ENCODE results near the gene ADCY5. TPM values are rescaled to one million over a fixed set of nuclear protein-coding genes. Genes with fewer than 3 reads are reported as not detected.

The ADCY5 gene
- total RNA-seq, 4 donors from 2014 or later = 119 to 251 (median 185) TPM

DNA sequence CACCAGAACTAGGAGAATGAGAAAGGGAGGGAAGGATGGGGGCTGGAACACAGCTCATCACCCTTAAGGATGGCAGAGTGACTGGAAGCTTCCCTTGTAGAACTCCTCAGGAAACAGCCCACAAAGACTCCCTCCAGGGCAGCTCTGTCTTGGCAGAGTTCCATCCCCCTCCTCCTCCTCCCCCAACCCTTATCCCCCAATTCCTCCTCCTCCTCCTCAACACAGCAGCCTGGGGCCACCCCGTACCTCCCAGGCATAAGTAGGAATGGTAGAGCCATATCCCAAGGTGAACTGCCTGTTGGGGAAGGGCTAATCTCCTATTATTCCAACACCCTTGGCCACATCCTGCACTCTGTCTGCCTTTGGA lies 38.8 kb downstream of the ADCY5 start:
- H3K4me1 ChIP-seq = peaks cover 11 to 97% (median 28%) of the 10 kb centered on the region in 3 donors
- H3K27me3 ChIP-seq = no peaks in the 10 kb centered on the region
- peak overlapping the region; percentile 90 to 99 (median 92) for H3K27ac ChIP-seq
- TF ChIP-seq EP300 (IDR thresholded peaks at IDR 0.05) (no peak), POLR2A (IDR thresholded peaks at IDR 0.05) (no peak), POLR2AphosphoS5 (IDR thresholded peaks at IDR 0.05) (no peak)
- TF ChIP-seq, protein P1, sequence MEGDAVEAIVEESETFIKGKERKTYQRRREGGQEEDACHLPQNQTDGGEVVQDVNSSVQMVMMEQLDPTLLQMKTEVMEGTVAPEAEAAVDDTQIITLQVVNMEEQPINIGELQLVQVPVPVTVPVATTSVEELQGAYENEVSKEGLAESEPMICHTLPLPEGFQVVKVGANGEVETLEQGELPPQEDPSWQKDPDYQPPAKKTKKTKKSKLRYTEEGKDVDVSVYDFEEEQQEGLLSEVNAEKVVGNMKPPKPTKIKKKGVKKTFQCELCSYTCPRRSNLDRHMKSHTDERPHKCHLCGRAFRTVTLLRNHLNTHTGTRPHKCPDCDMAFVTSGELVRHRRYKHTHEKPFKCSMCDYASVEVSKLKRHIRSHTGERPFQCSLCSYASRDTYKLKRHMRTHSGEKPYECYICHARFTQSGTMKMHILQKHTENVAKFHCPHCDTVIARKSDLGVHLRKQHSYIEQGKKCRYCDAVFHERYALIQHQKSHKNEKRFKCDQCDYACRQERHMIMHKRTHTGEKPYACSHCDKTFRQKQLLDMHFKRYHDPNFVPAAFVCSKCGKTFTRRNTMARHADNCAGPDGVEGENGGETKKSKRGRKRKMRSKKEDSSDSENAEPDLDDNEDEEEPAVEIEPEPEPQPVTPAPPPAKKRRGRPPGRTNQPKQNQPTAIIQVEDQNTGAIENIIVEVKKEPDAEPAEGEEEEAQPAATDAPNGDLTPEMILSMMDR (IDR thresholded peaks at IDR 0.05) = no peak
- no peak for ATAC-seq
- no peaks in the 10 kb centered on the region for H3K36me3 ChIP-seq
- no peaks in the 10 kb centered on the region for H3K9me3 ChIP-seq
- no peak overlapping the region for H3K4me3 ChIP-seq
- 33% methylated on average over 1 of the region's 1 CpG; no CpG with 5 or more reads in 1 of the 2 donors for WGBS, 2 donors (ENCODE audit: low coverage in 1 of 2)

DNA sequence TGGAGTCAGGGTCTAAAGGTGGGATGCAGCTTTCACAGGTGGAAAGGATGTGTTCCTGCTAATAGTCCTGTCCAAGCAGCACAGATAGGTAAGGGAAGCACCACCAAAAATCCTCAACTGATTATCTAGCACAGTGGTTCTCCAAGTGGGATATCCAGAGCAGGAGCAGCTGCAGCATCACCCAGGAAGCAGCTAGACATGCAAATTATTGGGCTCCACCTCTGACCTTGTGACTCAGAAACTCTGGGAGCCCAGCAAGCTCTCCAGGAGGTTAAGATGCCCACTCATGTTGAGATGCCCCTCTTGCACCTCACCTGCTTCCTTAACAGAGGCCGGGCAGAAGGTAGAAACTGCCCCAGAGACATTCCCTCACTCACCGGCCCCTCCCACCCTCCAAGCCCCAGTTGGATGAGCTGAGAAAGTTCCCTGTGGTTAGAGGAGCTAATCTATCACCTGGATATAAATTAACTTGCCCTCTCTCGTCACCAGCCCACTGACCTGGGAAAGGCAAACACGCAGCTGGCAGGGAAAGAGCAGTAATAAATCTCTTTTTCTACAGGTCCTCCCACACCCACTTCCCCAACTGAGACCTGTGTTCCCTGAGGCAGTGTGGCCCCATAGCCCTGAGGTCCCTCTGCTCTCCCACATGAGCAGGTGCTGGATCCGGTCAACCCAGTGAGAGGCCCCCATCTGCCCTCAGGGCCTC lies 39.3 kb downstream of the ADCY5 start:
- ATAC-seq = no peak
- TF ChIP-seq POLR2AphosphoS5 (IDR thresholded peaks at IDR 0.05) (peak; percentile 38), POLR2A (IDR thresholded peaks at IDR 0.05) (no peak), EP300 (IDR thresholded peaks at IDR 0.05) (no peak)
- TF ChIP-seq, protein P1 (IDR thresholded peaks at IDR 0.05) = no peak
- peaks cover 15 to 97% (median 32%) of the 10 kb centered on the region in 3 donors for H3K4me1 ChIP-seq
- 17 to 44% methylated on average over 2 to 3 of the region's 5 CpGs for WGBS, 2 donors (ENCODE audit: low coverage in 1 of 2)
- H3K27ac ChIP-seq = peak overlapping the region; percentile 90 to 99 (median 92)
- no peaks in the 10 kb centered on the region for H3K9me3 ChIP-seq
- no peak overlapping the region for H3K4me3 ChIP-seq
- H3K36me3 ChIP-seq = no peaks in the 10 kb centered on the region
- no peaks in the 10 kb centered on the region for H3K27me3 ChIP-seq

DNA sequence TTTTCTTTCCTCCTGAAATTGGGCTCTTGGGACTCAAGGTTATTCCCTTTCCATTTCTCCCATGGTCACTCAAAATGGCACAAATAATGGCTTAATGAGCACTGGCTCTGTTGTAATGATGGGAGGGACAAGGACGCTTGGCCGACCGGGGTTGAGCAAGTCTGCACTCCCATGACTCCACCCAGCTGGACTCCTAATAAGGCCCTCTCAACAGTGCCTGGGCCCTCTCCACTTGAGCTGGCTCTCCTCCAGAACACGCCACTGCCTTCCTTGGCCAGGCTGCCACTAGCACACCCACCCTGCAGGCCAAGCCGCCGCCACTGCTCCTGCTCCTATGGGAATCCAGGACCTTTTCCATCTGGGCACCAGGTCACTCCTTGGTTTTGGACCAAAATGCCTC lies 42.3 kb downstream of the ADCY5 start:
- ATAC-seq = peak; percentile 87
- Histone ChIP-seq H3K27ac (peak overlapping the region; percentile 90 to 99 (median 92)), H3K36me3 (no peaks in the 10 kb centered on the region), H3K4me3 (no peak overlapping the region), H3K4me1 (peaks cover 10 to 96% (median 19%) of the 10 kb centered on the region in 3 donors), H3K9me3 (no peaks in the 10 kb centered on the region), H3K27me3 (no peaks in the 10 kb centered on the region)
- WGBS, 2 donors (ENCODE audit: low coverage in 1 of 2) = no CpG with 5 or more reads among the region's 6 CpGs
- TF ChIP-seq EP300 (IDR thresholded peaks at IDR 0.05) = no peak
- no peak for TF ChIP-seq POLR2A (IDR thresholded peaks at IDR 0.05)
- peak; percentile 91 for TF ChIP-seq POLR2AphosphoS5 (IDR thresholded peaks at IDR 0.05)
- TF ChIP-seq, protein P1 (IDR thresholded peaks at IDR 0.05) = peak in 1 of 4 experiments; percentile 14

DNA sequence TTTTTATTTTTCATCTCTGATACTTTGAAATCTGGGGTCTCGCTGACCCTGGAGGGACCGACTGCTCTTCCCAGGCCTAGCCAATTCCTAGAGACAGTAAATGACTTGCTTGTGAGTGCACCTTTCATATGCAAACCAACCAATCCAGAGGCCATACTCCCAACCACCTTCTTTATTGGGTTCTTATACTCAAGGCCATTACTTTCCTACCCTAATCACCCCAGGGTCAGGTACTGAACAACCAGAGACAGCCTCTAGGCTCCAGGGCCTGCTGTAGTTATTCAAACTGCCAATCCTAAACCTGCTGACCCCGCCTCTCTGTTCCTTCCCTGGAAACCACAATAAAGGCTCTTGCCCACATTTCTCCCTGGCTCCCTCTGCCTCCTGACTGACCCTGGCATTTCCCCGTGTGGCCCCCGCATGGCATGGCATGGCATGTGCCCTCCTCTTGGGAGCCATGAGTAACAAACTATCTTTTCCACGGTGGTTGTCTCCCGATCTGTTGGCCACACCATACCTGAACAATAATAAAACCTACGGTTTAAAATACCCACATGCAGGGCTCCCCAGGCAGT lies 42.9 kb downstream of the ADCY5 start:
- Histone ChIP-seq H3K36me3 (no peaks in the 10 kb centered on the region), H3K4me3 (no peak overlapping the region), H3K4me1 (peaks cover 11 to 96% (median 24%) of the 10 kb centered on the region in 3 donors), H3K9me3 (no peaks in the 10 kb centered on the region), H3K27me3 (no peaks in the 10 kb centered on the region), H3K27ac (peak overlapping the region; percentile 90 to 99 (median 92))
- 71 to 89% methylated on average over 7 of the region's 8 CpGs for WGBS, 2 donors (ENCODE audit: low coverage in 1 of 2)
- TF ChIP-seq POLR2AphosphoS5 (IDR thresholded peaks at IDR 0.05) (no peak), EP300 (IDR thresholded peaks at IDR 0.05) (no peak)
- ATAC-seq = no peak

DNA sequence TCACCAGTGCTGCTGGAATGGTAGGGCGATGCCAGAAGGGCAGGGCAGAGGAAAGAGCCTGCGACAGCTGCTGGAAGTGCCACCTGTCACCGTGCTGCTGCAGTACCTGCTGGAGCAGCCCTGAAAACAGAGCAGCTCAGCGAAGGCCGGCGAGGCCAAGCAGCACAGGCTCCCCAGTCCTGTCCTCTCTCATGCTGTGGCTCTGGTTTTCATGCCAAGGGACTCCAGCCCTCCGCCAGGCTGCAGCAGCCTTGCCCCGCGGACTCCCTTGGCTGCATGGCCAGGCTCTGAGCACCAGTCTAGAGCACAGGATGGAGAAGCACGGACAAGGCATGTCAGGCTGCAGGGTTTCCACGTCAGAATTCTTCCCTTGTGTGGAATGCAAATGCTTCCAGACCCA lies 43.9 kb downstream of the ADCY5 start:
- Histone ChIP-seq H3K27me3 (no peaks in the 10 kb centered on the region), H3K4me1 (peaks cover 11 to 96% (median 29%) of the 10 kb centered on the region in 3 donors), H3K27ac (peak overlapping the region; percentile 90 to 99 (median 92)), H3K4me3 (peak overlapping the region in 1 of 2 donors; percentile 42), H3K9me3 (no peaks in the 10 kb centered on the region), H3K36me3 (no peaks in the 10 kb centered on the region)
- WGBS, 2 donors (ENCODE audit: low coverage in 1 of 2) = 47% methylated on average over 3 of the region's 11 CpGs; no CpG with 5 or more reads in 1 of the 2 donors
- TF ChIP-seq POLR2AphosphoS5 (IDR thresholded peaks at IDR 0.05) (no peak), POLR2A (IDR thresholded peaks at IDR 0.05) (no peak), EP300 (IDR thresholded peaks at IDR 0.05) (no peak)
- TF ChIP-seq, protein P1 (IDR thresholded peaks at IDR 0.05) = no peak
- ATAC-seq = no peak
